ENCODE measurements around the gene RNF169. TPM values are rescaled to one million over a fixed set of nuclear protein-coding genes. Genes with fewer than 3 reads are reported as not detected.
"Not testable (repeated sequence)": the region's sequence is repeated elsewhere in the genome, so short reads cannot be mapped to it uniquely, and the experiment has no call there.

The RNF169 gene
- total RNA-seq, 1 donor from 2014 or later: 16.5 TPM

- intact Hi-C loops (cut with micrococcal nuclease): no loop called here
Observed at GRCh38 chr11:74726547-74727182, 22.0 kb upstream of the RNF169 start.

DNA sequence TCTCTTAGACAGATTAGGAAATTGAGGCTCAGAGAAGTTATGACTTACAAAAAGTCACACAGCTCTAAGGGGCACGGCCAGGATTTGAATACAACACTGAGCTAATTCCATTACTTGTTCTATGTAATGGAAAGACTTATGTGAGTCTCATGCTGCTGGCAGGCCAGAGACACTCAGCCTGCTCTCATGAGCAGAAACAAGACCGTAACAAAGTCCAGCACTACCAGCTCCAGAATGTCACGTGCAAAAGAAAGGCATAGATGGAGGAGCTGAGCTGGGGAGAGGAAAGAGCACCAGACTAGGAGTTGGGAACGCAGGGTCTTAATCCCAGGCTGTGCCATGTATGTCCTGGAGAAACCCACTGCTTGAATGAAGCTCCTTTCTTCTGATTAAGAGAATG is 19.3 kb upstream of the RNF169 start:
- intact Hi-C loops (cut with micrococcal nuclease): no loop called here

GRCh38 chr11:74730571-74731260 is 17.9 kb upstream of the RNF169 start:
- intact Hi-C loops (cut with micrococcal nuclease): no loop called here

DNA sequence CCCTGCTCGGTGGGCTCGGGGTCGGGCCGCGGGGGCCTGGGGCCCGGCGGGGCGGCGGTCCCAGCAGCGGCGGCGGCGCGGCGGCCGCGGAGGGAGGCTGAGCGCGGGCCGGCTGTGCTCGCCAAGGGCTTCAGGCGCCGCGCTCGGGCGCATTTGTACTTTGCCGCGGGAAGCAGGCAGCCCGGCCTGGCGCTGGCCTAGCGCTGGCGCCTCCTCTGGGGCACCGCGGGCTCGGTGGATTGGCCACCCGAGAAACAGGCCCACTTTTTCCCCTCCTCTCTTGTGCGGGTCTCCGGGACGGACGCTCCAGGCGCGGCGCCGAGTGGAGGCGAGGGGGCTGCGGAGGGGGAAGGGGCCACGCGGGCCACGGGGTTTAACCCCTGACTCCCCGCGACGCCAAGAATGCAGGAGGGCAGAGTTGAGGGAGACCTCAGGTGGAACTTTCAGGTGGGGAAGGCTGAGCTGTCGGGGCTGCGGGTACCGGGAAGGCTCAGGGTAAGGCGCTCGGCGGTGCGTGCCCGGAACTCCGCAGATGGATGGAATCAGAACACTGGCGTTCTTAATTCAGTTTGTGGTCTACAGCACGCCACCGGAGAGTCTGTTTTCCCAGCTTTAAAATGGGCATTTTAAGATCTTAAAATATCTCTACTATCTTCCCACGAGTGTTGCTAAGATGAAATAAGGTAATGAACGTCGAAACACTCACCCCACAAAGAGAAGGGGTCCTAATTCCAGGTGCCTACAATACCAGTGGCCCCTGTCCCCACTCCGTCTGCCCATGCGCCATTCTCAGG is 17.2 kb upstream of the RNF169 start, which contains the start of gene CHRDL2:
Gene CHRDL2 (minus strand): TSS at position 126 of the 794 bp plus-strand sequence. CDS start 538 bp downstream, outside the sequence.
- intact Hi-C loops (cut with micrococcal nuclease): no loop called here

DNA sequence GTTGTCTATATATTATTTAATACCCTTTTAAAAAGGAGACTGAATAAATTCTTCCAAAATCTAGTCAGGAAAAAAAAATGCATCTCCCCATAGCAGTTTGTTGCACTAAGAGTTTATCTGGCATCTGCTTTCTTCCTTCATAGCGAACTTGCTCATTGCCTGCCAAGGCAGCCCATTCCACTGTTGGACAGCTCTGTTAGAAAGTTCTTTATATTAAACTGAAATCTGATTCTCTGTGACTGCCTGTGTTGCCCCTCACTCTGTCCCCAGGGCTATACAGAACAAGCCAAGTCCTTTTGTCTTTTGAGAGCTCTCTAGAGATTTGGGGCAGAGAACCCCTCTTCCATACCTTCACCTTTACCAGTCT is 14.1 kb upstream of the RNF169 start:
- intact Hi-C loops (cut with micrococcal nuclease): no loop called here

GRCh38 chr11:74735365-74735928 is 13.2 kb upstream of the RNF169 start:
- intact Hi-C loops (cut with micrococcal nuclease): no loop called here

DNA sequence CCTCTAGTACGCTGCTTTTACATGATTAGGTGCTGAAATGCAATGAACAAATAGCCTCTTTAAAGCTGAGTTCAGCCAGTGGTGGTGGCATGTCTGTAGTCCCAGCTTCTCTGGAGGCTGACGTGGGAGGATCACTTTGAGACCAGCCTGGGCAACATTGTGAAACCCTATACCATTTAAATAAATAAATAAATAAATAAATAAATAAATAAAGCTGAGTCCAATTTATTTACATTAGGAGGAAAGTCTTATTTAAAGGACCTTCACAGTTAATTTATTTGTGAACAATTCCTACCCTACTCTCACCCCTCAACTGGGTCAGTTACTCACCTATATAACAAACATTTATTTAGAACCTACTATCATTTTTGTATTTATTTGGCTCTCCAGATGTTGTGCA is 12.6 kb upstream of the RNF169 start:
- intact Hi-C loops (cut with micrococcal nuclease): no loop called here

DNA sequence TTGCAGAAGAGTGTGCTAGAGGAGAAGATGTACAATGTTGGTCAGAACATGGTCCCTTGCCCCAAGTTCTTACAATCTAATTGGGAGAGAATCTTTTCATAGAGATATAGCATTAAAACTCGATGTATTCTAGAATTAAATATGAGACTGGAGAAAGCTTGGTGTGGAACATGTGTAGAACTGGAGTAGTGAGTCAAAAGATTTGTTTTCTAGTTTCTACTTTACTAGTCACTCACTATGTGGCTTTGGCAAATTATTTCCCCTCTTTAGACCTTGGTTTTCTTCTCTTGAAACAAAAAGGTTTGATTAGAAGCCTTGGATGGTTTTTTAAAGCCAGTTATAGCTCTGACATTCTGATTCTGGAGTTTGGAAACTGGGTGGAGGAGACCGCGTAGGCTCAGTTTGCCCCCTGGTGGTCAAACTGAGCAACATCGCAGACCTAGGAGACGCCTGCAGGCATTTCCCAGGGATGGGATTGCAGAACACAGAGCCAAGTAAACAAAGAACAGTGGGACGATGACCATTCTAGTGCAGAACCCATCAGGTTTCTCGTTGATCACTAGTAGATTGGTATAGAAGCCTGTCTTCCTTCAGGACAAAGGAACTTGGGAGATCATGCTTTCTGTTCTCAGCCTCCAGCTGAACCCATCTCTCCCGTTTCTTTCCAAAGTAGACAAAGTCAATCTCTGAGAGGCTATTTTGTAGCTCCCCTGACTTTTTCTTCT is 8.9 kb upstream of the RNF169 start:
- intact Hi-C loops (cut with micrococcal nuclease): no loop called here

- intact Hi-C loops (cut with micrococcal nuclease): no loop called here
Observed at GRCh38 chr11:74742070-74742469, 6.6 kb upstream of the RNF169 start.

GRCh38 chr11:74743640-74744039 is 5.0 kb upstream of the RNF169 start:
- intact Hi-C loops (cut with micrococcal nuclease): no loop called here

DNA sequence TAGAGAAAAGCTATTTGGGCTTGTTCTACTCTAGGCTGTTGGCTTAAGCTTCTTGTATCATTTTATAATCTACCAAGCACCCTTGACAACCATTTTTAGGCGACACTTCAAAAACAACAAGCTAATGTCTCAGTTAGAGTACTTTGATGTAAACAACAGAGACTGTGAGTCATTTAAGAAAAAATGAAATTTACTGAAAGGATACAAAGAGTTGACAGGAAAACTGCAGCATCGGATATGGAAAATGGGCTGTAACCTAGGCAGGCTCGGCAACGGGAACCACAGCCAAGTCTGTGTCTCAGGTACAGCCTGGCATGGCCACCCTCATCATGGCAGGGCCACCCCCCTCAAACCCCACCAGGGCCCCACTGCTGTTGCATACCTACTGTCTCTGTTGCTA is 4.4 kb upstream of the RNF169 start:
- intact Hi-C loops (cut with micrococcal nuclease): no loop called here

DNA sequence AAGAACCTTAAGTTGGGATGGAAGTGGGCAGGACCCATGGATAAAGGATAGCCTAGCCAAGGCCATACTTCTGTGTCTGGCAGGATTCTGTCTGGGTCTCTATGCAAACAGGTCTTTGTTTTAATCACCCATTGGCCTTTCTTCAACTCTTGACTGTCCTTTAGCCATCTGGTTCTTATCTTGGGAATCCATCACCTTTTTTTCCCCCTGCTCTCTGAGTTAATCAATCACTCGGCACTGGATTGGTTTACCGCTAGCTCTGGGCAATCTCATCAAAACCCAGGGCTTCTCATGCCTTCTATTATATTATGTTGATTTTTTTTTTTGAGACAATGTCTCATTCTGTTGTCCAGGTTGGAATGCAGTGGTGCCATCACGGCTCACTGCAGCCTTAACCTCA is 1.8 kb upstream of the RNF169 start:
- intact Hi-C loops (cut with micrococcal nuclease): loop anchor here (5.0 kb wide), 1 partner anchor 255 kb away; the partner anchor contains the start of gene LIPT2

DNA sequence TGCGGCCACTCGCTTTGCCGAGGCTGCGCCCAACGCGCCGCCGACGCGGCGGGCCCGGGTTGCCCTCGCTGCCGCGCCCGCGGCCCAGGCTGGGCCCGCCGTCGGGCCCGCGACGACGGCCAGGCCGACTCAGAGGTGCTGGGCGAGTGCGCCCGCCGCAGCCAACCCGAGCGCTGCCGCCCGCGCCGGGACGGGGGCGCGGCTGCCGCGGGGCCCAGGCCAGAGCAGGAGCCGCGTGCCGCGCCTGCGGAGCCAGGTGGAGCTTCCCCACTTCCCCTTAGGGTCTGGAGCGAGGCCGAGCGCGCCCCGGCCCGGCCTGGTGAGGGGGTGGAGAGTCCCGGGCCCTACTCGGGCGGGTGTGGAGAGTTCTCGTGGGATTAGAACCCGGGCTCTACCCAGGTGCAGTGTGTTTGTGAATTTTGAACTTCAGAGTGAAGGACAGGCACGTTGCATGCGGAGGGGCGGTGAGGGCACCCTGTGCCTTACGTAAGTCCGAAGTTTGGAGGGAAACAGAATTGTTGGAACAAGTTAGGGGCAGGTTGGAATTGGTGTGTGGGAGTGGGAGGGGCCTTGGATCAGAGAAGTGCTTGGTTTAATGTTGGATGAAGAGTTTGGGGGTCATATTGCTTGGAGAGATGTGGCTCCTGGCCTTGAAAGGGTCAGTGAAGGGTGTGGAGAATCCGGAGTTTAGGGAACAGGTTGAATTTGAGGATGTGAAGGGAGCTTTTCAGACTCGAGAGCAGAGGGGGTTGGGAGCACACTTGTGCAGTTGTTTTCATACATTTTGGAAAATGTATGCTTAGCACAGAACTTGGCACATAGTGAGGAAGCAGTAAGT is 697 bp downstream of the RNF169 start:
- intact Hi-C loops (cut with micrococcal nuclease): loop anchor here (2.0 to 5.0 kb wide), 4 partner anchors 199 to 491 kb away; partner anchors contain the start of genes LIPT2, PGM2L1, SPCS2 and TPBGL

DNA sequence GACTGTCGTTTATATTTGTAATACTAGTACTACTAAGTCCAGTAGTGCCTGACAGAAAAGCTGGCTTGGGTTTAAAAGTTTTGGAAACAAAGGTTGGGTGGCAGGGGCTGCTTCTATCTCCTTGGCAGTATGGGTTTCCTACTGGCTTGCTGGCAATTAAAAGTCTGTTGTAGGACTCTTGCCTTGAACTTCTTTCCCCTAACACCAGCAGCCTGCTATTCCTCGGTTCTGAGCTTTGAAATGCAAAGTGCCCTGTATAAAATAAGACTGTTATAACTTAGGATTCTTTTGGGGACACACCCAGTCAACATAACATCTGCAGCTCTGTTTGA is 1.3 kb downstream of the RNF169 start:
- intact Hi-C loops (cut with micrococcal nuclease): loop anchor here (2.0 to 5.0 kb wide), 4 partner anchors 199 to 491 kb away; partner anchors contain the start of genes LIPT2, PGM2L1, SPCS2 and TPBGL

DNA sequence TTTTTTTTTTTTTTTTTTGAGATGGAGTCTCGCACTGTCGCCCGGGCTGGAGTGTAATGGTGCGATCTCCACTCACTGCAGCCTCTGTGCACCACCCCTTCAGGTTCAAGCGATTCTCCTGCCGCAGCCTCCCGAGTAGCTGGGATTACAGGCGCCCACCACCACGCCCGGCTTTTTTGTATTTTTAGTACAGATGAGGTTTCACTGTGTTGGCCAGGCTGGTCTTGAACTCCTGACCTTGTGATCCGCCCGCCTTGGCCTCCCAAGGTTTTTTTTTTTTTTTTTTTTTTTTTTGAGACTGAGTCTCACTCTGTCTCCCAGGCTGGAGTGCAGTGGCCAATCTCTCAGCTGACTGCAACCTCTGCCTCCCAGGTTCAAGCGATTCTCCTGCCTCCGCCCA is 1.9 kb downstream of the RNF169 start:
- intact Hi-C loops (cut with micrococcal nuclease): not testable (repeated sequence)

GRCh38 chr11:74751303-74751702 is 2.7 kb downstream of the RNF169 start:
- intact Hi-C loops (cut with micrococcal nuclease): no loop called here

GRCh38 chr11:74754507-74755252 is 6.0 kb downstream of the RNF169 start:
- intact Hi-C loops (cut with micrococcal nuclease): no loop called here

DNA sequence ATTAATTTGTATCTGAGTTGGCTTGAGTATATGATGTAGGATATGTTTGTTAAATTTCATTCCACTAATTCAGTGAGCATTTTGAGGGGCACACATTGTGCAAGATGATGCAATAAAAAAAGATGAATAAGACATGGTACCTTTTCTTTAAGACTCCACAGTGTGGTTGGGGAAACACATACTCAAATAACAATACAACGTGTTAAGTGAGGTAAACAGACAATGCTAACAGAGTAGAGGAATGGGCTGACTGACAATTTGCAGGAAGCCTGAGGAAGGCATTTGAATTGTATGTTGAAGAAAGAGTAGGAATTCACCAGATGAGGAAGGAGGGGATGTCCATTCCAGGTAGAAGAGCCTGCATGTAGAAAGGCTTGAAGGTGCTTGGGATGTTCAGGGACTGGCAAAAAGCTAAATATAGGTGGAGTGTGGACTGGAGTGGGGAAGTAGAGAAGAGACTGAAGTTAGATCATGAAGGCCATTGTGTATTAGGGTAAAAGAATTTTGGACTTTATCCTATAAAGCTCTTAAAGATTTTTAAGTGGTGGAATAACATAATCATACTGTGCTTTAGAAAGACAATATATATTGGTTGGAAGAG is 6.8 kb downstream of the RNF169 start:
- intact Hi-C loops (cut with micrococcal nuclease): no loop called here

DNA sequence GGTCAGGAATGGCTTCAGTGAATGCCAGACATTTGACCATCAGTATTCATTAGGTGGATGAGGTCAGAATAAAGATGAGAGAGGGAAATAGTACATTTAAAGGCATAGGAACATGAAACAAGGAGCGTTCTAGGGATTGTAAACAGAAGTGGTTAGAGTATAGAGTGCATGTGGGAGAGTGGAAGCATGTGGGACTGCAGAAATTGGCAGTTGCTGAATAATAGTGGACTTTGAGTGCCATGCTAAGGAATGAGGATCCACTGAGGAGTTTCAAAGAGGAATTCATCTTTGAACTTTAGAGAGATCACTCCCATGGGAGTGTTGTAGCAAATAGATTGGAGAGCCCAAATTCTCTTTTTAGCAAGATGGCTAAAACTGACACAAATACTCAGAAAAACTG is 7.9 kb downstream of the RNF169 start:
- intact Hi-C loops (cut with micrococcal nuclease): no loop called here
